ENCODE results near the gene SLFN12. TPM values are rescaled to one million over a fixed set of nuclear protein-coding genes. Genes with fewer than 3 reads are reported as not detected.
"Not testable (repeated sequence)": the region's sequence is repeated elsewhere in the genome, so short reads cannot be mapped to it uniquely, and the experiment has no call there.

The SLFN12 gene
- total RNA-seq, 6 donors from 2014 or later = 7.0 to 26.2 (median 12.3) TPM

- Histone ChIP-seq H3K27me3 (no peaks in the 10 kb centered on the region), H3K9me3 (peaks cover 0 to 3% (median 0%) of the 10 kb centered on the region in 4 donors), H3K4me1 (no peaks in the 10 kb centered on the region), H3K27ac (no peak overlapping the region), H3K36me3 (no peaks in the 10 kb centered on the region), H3K4me3 (no peak overlapping the region)
- DNase-seq = no peak
- WGBS, 2 donors = 84 to 87% methylated on average over 4 of the region's 4 CpGs
- TF ChIP-seq POLR2AphosphoS5 (IDR thresholded peaks at IDR 0.05) = no peak
- no peak for TF ChIP-seq EP300 (IDR thresholded peaks at IDR 0.05)
- TF ChIP-seq, protein P1, sequence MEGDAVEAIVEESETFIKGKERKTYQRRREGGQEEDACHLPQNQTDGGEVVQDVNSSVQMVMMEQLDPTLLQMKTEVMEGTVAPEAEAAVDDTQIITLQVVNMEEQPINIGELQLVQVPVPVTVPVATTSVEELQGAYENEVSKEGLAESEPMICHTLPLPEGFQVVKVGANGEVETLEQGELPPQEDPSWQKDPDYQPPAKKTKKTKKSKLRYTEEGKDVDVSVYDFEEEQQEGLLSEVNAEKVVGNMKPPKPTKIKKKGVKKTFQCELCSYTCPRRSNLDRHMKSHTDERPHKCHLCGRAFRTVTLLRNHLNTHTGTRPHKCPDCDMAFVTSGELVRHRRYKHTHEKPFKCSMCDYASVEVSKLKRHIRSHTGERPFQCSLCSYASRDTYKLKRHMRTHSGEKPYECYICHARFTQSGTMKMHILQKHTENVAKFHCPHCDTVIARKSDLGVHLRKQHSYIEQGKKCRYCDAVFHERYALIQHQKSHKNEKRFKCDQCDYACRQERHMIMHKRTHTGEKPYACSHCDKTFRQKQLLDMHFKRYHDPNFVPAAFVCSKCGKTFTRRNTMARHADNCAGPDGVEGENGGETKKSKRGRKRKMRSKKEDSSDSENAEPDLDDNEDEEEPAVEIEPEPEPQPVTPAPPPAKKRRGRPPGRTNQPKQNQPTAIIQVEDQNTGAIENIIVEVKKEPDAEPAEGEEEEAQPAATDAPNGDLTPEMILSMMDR (IDR thresholded peaks at IDR 0.05) = no peak
- TF ChIP-seq POLR2A (IDR thresholded peaks at IDR 0.05) = no peak
- ATAC-seq (ENCODE audit: low FRiP score in 2 of 2) = no peak
Measured at GRCh38 chr17:35468475-35468874, 36.2 kb upstream of the SLFN12 start.

DNA sequence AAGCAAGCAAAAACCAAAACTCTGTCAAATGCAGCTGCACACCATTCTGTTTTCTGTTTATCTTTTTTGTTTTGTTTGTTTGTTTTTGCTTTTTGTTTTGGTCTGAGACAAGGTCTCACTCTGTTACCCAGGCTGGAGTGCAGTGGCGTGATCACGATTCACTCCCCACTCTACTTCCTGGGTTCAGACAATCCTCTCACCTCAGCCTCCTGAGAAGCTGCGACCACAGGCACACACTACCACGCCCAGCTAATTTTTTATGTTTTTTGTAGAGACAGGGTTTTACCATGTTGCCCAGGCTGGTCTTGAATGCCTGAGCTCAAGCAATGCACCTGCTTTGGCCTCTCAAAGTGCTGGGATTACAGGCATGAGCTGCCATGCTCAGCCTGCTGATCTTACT lies 35.5 kb upstream of the SLFN12 start:
- H3K4me3 ChIP-seq = no peak overlapping the region
- 80 to 84% methylated on average over 4 of the region's 4 CpGs for WGBS, 2 donors
- ATAC-seq (ENCODE audit: low FRiP score in 2 of 2) (no peak), DNase-seq (no peak)
- H3K36me3 ChIP-seq = no peaks in the 10 kb centered on the region
- H3K9me3 ChIP-seq = peaks cover 0 to 3% (median 0%) of the 10 kb centered on the region in 4 donors
- no peak for TF ChIP-seq POLR2A (IDR thresholded peaks at IDR 0.05)
- no peak for TF ChIP-seq EP300 (IDR thresholded peaks at IDR 0.05)
- TF ChIP-seq, protein P1 (IDR thresholded peaks at IDR 0.05) = no peak
- TF ChIP-seq POLR2AphosphoS5 (IDR thresholded peaks at IDR 0.05) = no peak
- H3K27me3 ChIP-seq = no peaks in the 10 kb centered on the region
- no peaks in the 10 kb centered on the region for H3K4me1 ChIP-seq
- H3K27ac ChIP-seq = no peak overlapping the region

GRCh38 chr17:35460354-35460851 lies 28.1 kb upstream of the SLFN12 start:
- Histone ChIP-seq H3K27ac (peak overlapping the region in 3 of 4 donors; percentile 10 to 53 (median 33)), H3K36me3 (no peaks in the 10 kb centered on the region), H3K4me3 (peak overlapping the region in 3 of 4 donors; percentile 36 to 42 (median 42)), H3K9me3 (no peaks in the 10 kb centered on the region), H3K27me3 (no peaks in the 10 kb centered on the region), H3K4me1 (peaks cover 0 to 11% (median 7%) of the 10 kb centered on the region in 4 donors)
- WGBS, 2 donors = 17 to 34% methylated on average over 15 to 17 of the region's 44 CpGs
- ATAC-seq (ENCODE audit: low FRiP score in 2 of 2) (peak; percentile 71 to 92), DNase-seq (peak; percentile 86 to 92)
- TF ChIP-seq EP300 (IDR thresholded peaks at IDR 0.05) (no peak), POLR2AphosphoS5 (IDR thresholded peaks at IDR 0.05) (peak in 1 of 2 donors; percentile 35), POLR2A (IDR thresholded peaks at IDR 0.05) (peak in 1 of 4 donors; percentile 30)
- TF ChIP-seq, protein P1 (IDR thresholded peaks at IDR 0.05) = no peak

GRCh38 chr17:35454035-35454434 lies 21.7 kb upstream of the SLFN12 start:
- ATAC-seq (ENCODE audit: low FRiP score in 2 of 2); H3K27ac ChIP-seq; H3K9me3 ChIP-seq; H3K4me1 ChIP-seq; DNase-seq; H3K36me3 ChIP-seq; H3K27me3 ChIP-seq; H3K4me3 ChIP-seq: not testable (repeated sequence)
- 82 to 91% methylated on average over 5 of the region's 5 CpGs for WGBS, 2 donors

DNA sequence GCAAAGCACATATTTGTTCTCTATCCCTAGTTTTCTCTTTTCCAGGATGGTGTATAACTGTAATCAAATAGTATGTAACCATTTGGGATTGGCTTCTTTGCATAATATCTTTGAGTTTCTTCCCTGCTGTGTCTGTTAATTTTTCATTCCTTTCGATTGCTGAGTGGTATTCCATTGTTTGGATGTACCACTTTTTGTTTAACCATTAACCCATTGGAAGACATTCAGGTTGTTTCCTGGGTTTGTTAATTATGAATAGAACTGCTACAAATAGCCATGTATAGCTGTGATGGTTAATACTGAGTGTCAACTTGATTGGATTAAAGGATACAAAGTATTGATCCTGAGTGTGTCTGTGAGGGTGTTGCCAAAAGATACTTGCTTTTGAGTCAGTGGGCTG lies 20.9 kb upstream of the SLFN12 start:
- TF ChIP-seq POLR2AphosphoS5 (IDR thresholded peaks at IDR 0.05) (no peak), POLR2A (IDR thresholded peaks at IDR 0.05) (no peak), EP300 (IDR thresholded peaks at IDR 0.05) (no peak)
- TF ChIP-seq, protein P1 (IDR thresholded peaks at IDR 0.05) = no peak
- no peaks in the 10 kb centered on the region for H3K27me3 ChIP-seq
- WGBS, 2 donors = 60 to 63% methylated on average over 1 of the region's 1 CpG

More for the DNA sequence above, 20.9 kb upstream of the SLFN12 start:
- Histone ChIP-seq H3K4me1 (peaks cover 0 to 16% (median 10%) of the 10 kb centered on the region in 4 donors), H3K27ac (no peak overlapping the region), H3K36me3 (no peaks in the 10 kb centered on the region), H3K4me3 (no peak overlapping the region), H3K9me3 (no peaks in the 10 kb centered on the region)
- ATAC-seq (ENCODE audit: low FRiP score in 2 of 2) = no peak
- no peak for DNase-seq

Measured in upper lobe of left lung (tissue), 6 donors.